Esophagus muscularis mucosa (tissue), 4 donors: ENCODE data around the gene MTHFD2L. TPM values are rescaled to one million over a fixed set of nuclear protein-coding genes. Genes with fewer than 3 reads are reported as not detected.

Experiments
- DNase-seq: peaks from one replicate; pipeline ENCODE4 v3.0.0-alpha.2; 2017; ENCODE audit errors: extremely low spot score
- H3K27ac ChIP-seq, 4 donors: fragments of 200-600 bp; sonication (generic); replicated peaks in 1 of 4; 1 replicate in 3 of 4; 2 replicates in 1 of 4; pipeline ENCODE4 v1.5.1; 2016 to 2019; ENCODE audit warnings: mild to moderate bottlenecking in 1 of 4
- H3K27me3 ChIP-seq, 4 donors: fragments of 200-600 bp; sonication (generic); one replicate each; pipeline versions ENCODE4 v1.5.1 to v1.6.0; 2016 to 2019
- H3K36me3 ChIP-seq, 4 donors: fragments of 200-600 bp; sonication (generic); one replicate each; pipeline ENCODE4 v1.5.1; 2016 to 2019
- H3K4me1 ChIP-seq, 4 donors: fragments of 200-600 bp; sonication (generic); one replicate each; pipeline ENCODE4 v1.5.1; 2016 to 2019
- H3K4me3 ChIP-seq, 4 donors: fragments of 200-600 bp; sonication (generic); 1 replicate in 2 of 4; 2 replicates in 2 of 4; pipeline ENCODE4 v1.5.1; 2016 to 2019; ENCODE audit warnings: mild to moderate bottlenecking in 4 of 4, moderate library complexity in 1 of 4
- H3K9me3 ChIP-seq, 4 donors: fragments of 200-600 bp; sonication (generic); 1 replicate in 3 of 4; 2 replicates in 1 of 4; pipeline ENCODE4 v1.5.1; 2016 to 2019
- CTCF ChIP-seq, 3 experiments: fragments of 200-600 bp in 2 of 3; fragments of 450-650 bp in 1 of 3; sonication (generic) in 2 of 3; IDR thresholded peaks; one replicate each; pipeline ENCODE4 v1.5.1; 2017 to 2019; ENCODE audit warnings: antibody characterized with exemption in 3 of 3, mild to moderate bottlenecking in 2 of 3, moderate library complexity in 1 of 3
- EP300 ChIP-seq: sonication (generic); formaldehyde crosslinking; IDR thresholded peaks from one replicate; pipeline ENCODE4 v1.6.1; 2017; ENCODE audit warnings: antibody characterized with exemption
- POLR2A ChIP-seq: fragments of 450-650 bp; IDR thresholded peaks from one replicate; pipeline ENCODE4 v1.6.1; 2017; ENCODE audit warnings: antibody characterized with exemption, moderate library complexity, mild to moderate bottlenecking, low read depth
- POLR2AphosphoS5 ChIP-seq, 2 donors: sonication (generic); formaldehyde crosslinking; IDR thresholded peaks; one replicate each; pipeline ENCODE4 v1.6.1; 2017; ENCODE audit warnings: antibody characterized with exemption in 2 of 2
- WGBS: methylation state at CpG from one replicate; pipeline ENCODE4 v1.1.5; 2018; 5-methylcytosine and 5-hydroxymethylcytosine counted together
- intact Hi-C: fragments of 100-400 bp; cut with DNase I; formaldehyde crosslinking; loops from one replicate; pipeline ENCODE4 v1.15.1; 2023
- total RNA-seq, 4 donors: library from RNA; depleted of rRNA; stranded (reverse); fragments of >200 nt; gene quantifications; one replicate each; pipeline versions ENCODE4 v1.1.0 to v1.2.1, GENCODE V29; 2016

Gene MTHFD2L
- total RNA-seq, 4 donors from 2014 or later: 10.2 to 23.7 (median 19.2) TPM

DNA sequence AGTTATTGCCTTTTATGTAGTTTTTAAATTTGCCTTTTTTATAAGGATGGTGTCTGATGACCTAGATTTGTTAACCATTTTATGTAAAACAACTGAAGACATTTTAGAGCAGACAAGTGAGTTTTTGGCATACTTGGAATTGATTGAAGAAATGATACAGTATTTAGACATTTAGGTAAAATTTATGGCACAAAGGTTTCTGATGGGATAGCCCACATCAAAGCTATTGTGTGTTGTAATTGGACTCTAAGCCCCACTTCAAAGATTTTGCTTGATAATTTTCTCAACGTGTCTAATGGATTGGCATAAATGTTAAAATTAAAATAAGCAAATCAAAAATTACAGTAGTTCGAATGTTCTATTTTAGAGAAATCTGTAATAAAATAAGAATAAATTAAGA lies 168.0 kb downstream of the MTHFD2L start:
- TF ChIP-seq POLR2A (no peak), POLR2AphosphoS5 (IDR thresholded peaks at IDR 0.05) (no peak), EP300 (no peak), CTCF (IDR thresholded peaks at IDR 0.05) (no peak)
- H3K4me1 ChIP-seq: no peaks in the 10 kb centered on the region
- no peak overlapping the region for H3K27ac ChIP-seq
- H3K9me3 ChIP-seq: no peaks in the 10 kb centered on the region
- intact Hi-C loops: no loop called here
- DNase-seq: no peak
- H3K4me3 ChIP-seq: no peak overlapping the region
- H3K36me3 ChIP-seq: no peaks in the 10 kb centered on the region
- WGBS: 85% methylated on average over 2 of the region's 2 CpGs
- no peaks in the 10 kb centered on the region for H3K27me3 ChIP-seq

DNA sequence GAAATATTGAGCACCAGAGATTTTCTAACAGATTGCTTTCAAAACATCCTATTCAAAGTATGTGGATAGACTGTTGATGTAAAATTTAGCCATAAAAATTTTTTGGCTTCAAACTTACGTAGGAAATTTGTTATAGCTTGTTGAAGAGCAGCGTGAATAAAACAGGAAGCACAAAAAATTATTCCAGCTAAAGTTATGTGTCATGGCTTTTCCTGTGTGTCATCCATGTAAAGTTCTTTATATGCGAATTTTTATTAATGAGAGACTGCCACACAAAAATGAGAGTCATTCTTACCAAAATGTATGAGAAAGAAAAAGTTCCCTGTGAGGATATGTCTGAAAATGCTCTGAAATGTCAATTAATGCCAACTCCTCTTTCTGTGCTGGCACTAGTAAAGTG lies 169.8 kb downstream of the MTHFD2L start:
- intact Hi-C loops: no loop called here
- H3K4me1 ChIP-seq: no peaks in the 10 kb centered on the region
- no peak for DNase-seq
- WGBS: 49% methylated on average over 3 of the region's 3 CpGs
- no peak for TF ChIP-seq POLR2AphosphoS5 (IDR thresholded peaks at IDR 0.05)
- no peak for TF ChIP-seq CTCF (IDR thresholded peaks at IDR 0.05)
- no peak for TF ChIP-seq POLR2A
- TF ChIP-seq EP300: no peak
- no peaks in the 10 kb centered on the region for H3K27me3 ChIP-seq
- H3K36me3 ChIP-seq: no peaks in the 10 kb centered on the region
- no peaks in the 10 kb centered on the region for H3K9me3 ChIP-seq
- H3K4me3 ChIP-seq: no peak overlapping the region
- H3K27ac ChIP-seq: no peak overlapping the region

DNA sequence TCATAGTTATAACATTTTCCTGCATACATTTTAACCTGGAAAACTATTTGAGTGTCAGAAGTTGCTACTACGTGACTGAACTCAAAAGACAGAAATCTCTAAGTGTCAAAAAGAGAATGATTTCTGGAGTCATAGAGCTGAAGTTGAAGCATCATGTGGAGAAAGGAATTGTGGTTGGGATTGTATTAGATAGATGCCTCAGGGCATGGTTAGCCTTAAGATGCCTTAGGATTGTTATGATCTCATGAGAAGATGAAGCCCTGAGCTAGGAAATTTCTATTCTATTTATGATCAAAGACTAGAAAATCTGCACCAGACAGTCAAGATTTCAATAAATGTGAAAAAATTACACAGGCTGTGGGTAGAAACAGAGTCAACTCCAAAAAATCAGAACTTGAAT lies 170.6 kb downstream of the MTHFD2L start:
- H3K9me3 ChIP-seq: no peaks in the 10 kb centered on the region
- no peaks in the 10 kb centered on the region for H3K4me1 ChIP-seq
- intact Hi-C loops: no loop called here
- H3K27me3 ChIP-seq: no peaks in the 10 kb centered on the region
- H3K4me3 ChIP-seq: no peak overlapping the region
- 88% methylated on average over 1 of the region's 1 CpG for WGBS
- H3K36me3 ChIP-seq: no peaks in the 10 kb centered on the region
- DNase-seq: no peak
- no peak overlapping the region for H3K27ac ChIP-seq
- no peak for TF ChIP-seq CTCF (IDR thresholded peaks at IDR 0.05)

GRCh38 chr4:74329307-74329706 lies 171.4 kb downstream of the MTHFD2L start:
- Histone ChIP-seq H3K36me3 (no peaks in the 10 kb centered on the region), H3K4me1 (no peaks in the 10 kb centered on the region), H3K9me3 (no peaks in the 10 kb centered on the region), H3K27me3 (no peaks in the 10 kb centered on the region), H3K4me3 (no peak overlapping the region), H3K27ac (no peak overlapping the region)
- DNase-seq: no peak
- no peak for TF ChIP-seq EP300
- no peak for TF ChIP-seq POLR2AphosphoS5 (IDR thresholded peaks at IDR 0.05)
- TF ChIP-seq CTCF (IDR thresholded peaks at IDR 0.05): no peak
- no peak for TF ChIP-seq POLR2A
- intact Hi-C loops: no loop called here

DNA sequence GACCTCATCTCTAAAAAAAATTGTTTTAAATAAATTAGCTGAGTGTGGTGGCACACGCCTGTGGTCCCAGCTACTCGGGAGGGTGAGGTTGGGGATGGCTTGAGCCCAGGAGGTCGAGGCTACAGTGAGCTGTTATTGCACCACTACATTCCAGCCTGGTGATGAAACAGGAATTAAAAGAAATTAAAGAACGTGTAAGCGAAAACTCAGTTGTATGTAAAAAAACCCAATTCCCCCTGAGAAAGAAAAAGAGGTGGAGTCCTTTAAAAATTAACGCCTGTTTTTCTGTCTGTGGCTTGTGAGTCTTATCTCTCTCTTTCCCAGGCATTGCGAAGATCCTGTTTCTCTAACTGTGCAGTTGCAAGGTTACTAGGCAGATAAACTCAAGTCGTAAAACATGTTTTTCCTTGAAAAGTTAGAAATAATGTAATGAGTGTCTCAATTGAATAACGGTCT lies 172.4 kb downstream of the MTHFD2L start:
- Histone ChIP-seq H3K9me3 (no peaks in the 10 kb centered on the region), H3K36me3 (no peaks in the 10 kb centered on the region), H3K4me1 (no peaks in the 10 kb centered on the region), H3K4me3 (no peak overlapping the region), H3K27ac (no peak overlapping the region), H3K27me3 (no peaks in the 10 kb centered on the region)
- DNase-seq: no peak
- TF ChIP-seq EP300 (no peak), POLR2A (no peak), POLR2AphosphoS5 (IDR thresholded peaks at IDR 0.05) (no peak), CTCF (IDR thresholded peaks at IDR 0.05) (no peak)
- 70% methylated on average over 9 of the region's 9 CpGs for WGBS
- intact Hi-C loops: no loop called here
